K562 (cell line): ENCODE measurements around the gene MCAM. TPM values are rescaled to one million over a fixed set of nuclear protein-coding genes. Genes with fewer than 3 reads are reported as not detected.

Experiments
- ATAC-seq: fragments of 200-7000 bp; cut with Tn5 transposase; 3 replicates; pipeline ENCODE4 v1.9.1; 2020; ENCODE audit warnings: moderate library complexity
- BruUV-seq: library from RNA; stranded (reverse); fragments of 400-500 nt; replicated peaks from 2 replicates; lab custom pipeline; 2021; lab: Mats Ljungman, UMichigan
- CTCF ChIA-PET: fragments of 300-600 bp; formaldehyde crosslinking; extraction: SDS; loops from one replicate; lab custom pipeline; 2021; ENCODE audit warnings: low intra/inter-chr PET ratio; lab: Yijun Ruan, JAX
- POLR2A ChIA-PET: fragments of 300-600, 350-650 bp; sonication (Branson Sonifier 250); formaldehyde crosslinking; extraction: SDS; loops from one replicate; lab custom pipeline; 2021; ENCODE audit warnings: antibody characterized with exemption, inconsistent platforms; lab: Yijun Ruan, JAX
- DNase-seq, 4 experiments: peaks; one replicate each; pipeline versions ENCODE4 v3.0.0 to v3.0.0-alpha.2; 2011 to 2018; ENCODE audit warnings: low spot score in 3 of 4, mixed read lengths in 3 of 4; ENCODE audit errors: extremely low read depth in 1 of 4
- FAIRE-seq: peaks from 2 replicates; lab custom pipeline; 2011; peaks lifted over from hg19 to GRCh38; lab: Jason Lieb, UNC
- H2AFZ ChIP-seq: 2 replicates; pipeline ENCODE4 v1.6.0; 2011; ENCODE audit warnings: low read depth, low read length, control low read depth, inconsistent platforms
- H3K27ac ChIP-seq: fragments of 200-600 bp; 3 replicates; pipeline ENCODE4 v1.8.0; 2011; ENCODE audit warnings: low read depth, mild to moderate bottlenecking, control low read depth, inconsistent platforms, low read length, moderate library complexity, mixed read lengths; ENCODE audit errors: extremely low read depth
- H3K27me3 ChIP-seq, 2 experiments: fragments of 300-600 bp in 1 of 2; 2 replicates in 1 of 2; 3 replicates in 1 of 2; pipeline versions ENCODE4 v1.6.0 to v1.8.0; 2011; ENCODE audit warnings: inconsistent platforms in 2 of 2, low read length in 2 of 2, mild to moderate bottlenecking in 1 of 2, mixed read lengths in 1 of 2, moderate library complexity in 1 of 2; ENCODE audit not compliant: control insufficient read depth in 2 of 2, insufficient read depth in 2 of 2
- H3K36me3 ChIP-seq: fragments of 300-600 bp; 3 replicates; pipeline ENCODE4 v1.8.0; 2011; ENCODE audit warnings: mild to moderate bottlenecking, low read length, inconsistent platforms; ENCODE audit not compliant: control insufficient read depth, insufficient read depth
- H3K4me1 ChIP-seq, 2 experiments: fragments of 200-600 bp in 1 of 2; replicated peaks in 1 of 2; 2 replicates in 1 of 2; 3 replicates in 1 of 2; pipeline versions ENCODE4 v1.5.1 to v1.8.0; 2011; ENCODE audit warnings: inconsistent platforms in 2 of 2, low read length in 2 of 2, mild to moderate bottlenecking in 1 of 2, mixed read lengths in 1 of 2, moderate library complexity in 1 of 2; ENCODE audit not compliant: control insufficient read depth in 2 of 2, insufficient read depth in 2 of 2
- H3K4me2 ChIP-seq: 2 replicates; pipeline ENCODE4 v1.6.1; 2011; ENCODE audit warnings: low read length, control low read depth, inconsistent platforms, mixed read lengths; ENCODE audit not compliant: insufficient read depth
- H3K4me3 ChIP-seq: fragments of 200-600 bp; sonication (generic), shearing (Covaris generic); 2 replicates; pipeline ENCODE4 v1.5.1; 2016; ENCODE audit warnings: control low read depth, inconsistent platforms
- H3K79me2 ChIP-seq: fragments of 200-600 bp; 3 replicates; pipeline ENCODE4 v1.8.0; 2011; ENCODE audit warnings: low read length, inconsistent platforms; ENCODE audit not compliant: control insufficient read depth, insufficient read depth
- H3K9ac ChIP-seq, 2 experiments: 2 replicates each; pipeline versions ENCODE4 v1.6.0 to v1.6.1; 2011; ENCODE audit warnings: low read depth in 2 of 2, low read length in 2 of 2, control low read depth in 1 of 2, inconsistent platforms in 1 of 2, mild to moderate bottlenecking in 1 of 2, mixed read lengths in 1 of 2; ENCODE audit not compliant: insufficient read depth in 1 of 2
- H3K9me1 ChIP-seq: one replicate; pipeline ENCODE4 v1.6.0; 2011; ENCODE audit warnings: inconsistent platforms, mild to moderate bottlenecking, low read length, moderate library complexity; ENCODE audit not compliant: control insufficient read depth, insufficient read depth
- H3K9me3 ChIP-seq: replicated peaks from 2 replicates; pipeline ENCODE4 v1.5.1; 2011; ENCODE audit warnings: low read depth, low read length, inconsistent platforms; ENCODE audit not compliant: control insufficient read depth, insufficient read depth
- H4K20me1 ChIP-seq: replicated peaks from 2 replicates; pipeline ENCODE4 v1.6.1; 2011; ENCODE audit warnings: low read length, inconsistent platforms, mixed read lengths; ENCODE audit not compliant: control insufficient read depth, insufficient read depth
- E2F5 ChIP-seq: sonication (generic); formaldehyde crosslinking; IDR thresholded peaks from 2 replicates; pipeline ENCODE4 v1.8.0; 2022; ENCODE audit warnings: mild to moderate bottlenecking, missing genetic modification reagents
- MTA2 ChIP-seq: fragments of 450-650 bp; IDR thresholded peaks from 2 replicates; pipeline ENCODE4 v1.6.1; 2016; ENCODE audit warnings: low read depth
- NR3C1 ChIP-seq: sonication (generic); formaldehyde crosslinking; IDR thresholded peaks from 2 replicates; pipeline ENCODE4 v1.8.1; 2022; ENCODE audit warnings: missing genetic modification reagents
- POLR2G ChIP-seq: fragments of 200-400 bp; formaldehyde crosslinking; IDR thresholded peaks from 2 replicates; pipeline ENCODE4 v1.6.1; 2017; ENCODE audit warnings: low read depth, mild to moderate bottlenecking, antibody characterized with exemption, low read length, moderate library complexity
- PRPF4 ChIP-seq: fragments of 200-400 bp; formaldehyde crosslinking; IDR thresholded peaks from one replicate; pipeline ENCODE4 v1.6.1; 2017; ENCODE audit warnings: low read length, low read depth, mild to moderate bottlenecking; ENCODE audit not compliant: insufficient read depth, poor library complexity, severe bottlenecking
- SPI1 ChIP-seq: IDR thresholded peaks from 2 replicates; pipeline ENCODE4 v1.6.1; 2011; ENCODE audit warnings: low read depth, low read length, control low read depth, borderline replicate concordance
- XRCC5 ChIP-seq: fragments of 200-400 bp; formaldehyde crosslinking; IDR thresholded peaks from 2 replicates; pipeline ENCODE4 v1.6.1; 2017; ENCODE audit warnings: low read depth, mild to moderate bottlenecking, low read length
- ZBTB5 ChIP-seq: fragments of 450-650 bp; IDR thresholded peaks from 2 replicates; pipeline ENCODE4 v1.6.1; 2017; ENCODE audit warnings: antibody characterized with exemption
- ZC3H11A ChIP-seq: IDR thresholded peaks from 2 replicates; pipeline ENCODE4 v1.6.1; 2012; ENCODE audit warnings: low read depth, low read length, improper control_type of control experiment
- ZNF197 ChIP-seq: fragments of 200-800 bp; sonication (Bioruptor generic); IDR thresholded peaks from 2 replicates; pipeline ENCODE4 v1.6.1; 2016; ENCODE audit warnings: low read depth, missing genetic modification characterization, missing compliant biosample characterization
- WGBS: fragments of 100-300 bp; shearing (Covaris generic); methylation state at CpG from one replicate; pipeline ENCODE4 v1.1.6; 2016; ENCODE audit warnings: low coverage, mixed read lengths; ENCODE audit not compliant: insufficient coverage; ENCODE audit errors: missing lambda C conversion rate; 5-methylcytosine and 5-hydroxymethylcytosine counted together
- in situ Hi-C: fragments of 300-500 bp; cut with MboI; formaldehyde crosslinking; loops from 4 replicates; pipeline ENCODE4 v1.15.0; 2018; ENCODE audit warnings: inconsistent platforms, mixed read lengths
- intact Hi-C: fragments of 100-400 bp; cut with micrococcal nuclease; formaldehyde crosslinking; loops from 2 replicates; pipeline ENCODE4 v1.14.2; 2022
- polyA plus RNA-seq, 8 experiments: library from polyadenylated mRNA; depleted of rRNA in 4 of 8; stranded (reverse) in 5 of 8; unstranded in 3 of 8; fragments of >200 nt; fragmentation: Nextera tagmentation in 2 of 8; fragmentation: Illumina TruSeq in 1 of 8; extraction: Ambion mirVana in 2 of 8; extraction: Trizol in 1 of 8; gene quantifications; 2 replicates each; pipeline versions ENCODE4 v1.2.1 to v1.2.3, GENCODE V29; 2011 to 2014; ENCODE audit warnings: inconsistent platforms in 1 of 8, missing spikeins in 1 of 8
- total RNA-seq, 7 experiments: library from RNA; depleted of rRNA in 6 of 7; stranded (reverse); fragments of >200 nt in 6 of 7; fragmentation: Illumina TruSeq in 2 of 7; extraction: Trizol in 2 of 7; gene quantifications; 2 replicates each; pipeline versions ENCODE4 v1.2.1 to v1.2.3, GENCODE V29; 2011 to 2021; ENCODE audit warnings: low replicate concordance in 1 of 7
- TF ChIP-seq, protein P1 (sequence below): fragments of 450-650 bp; IDR thresholded peaks from 2 replicates; pipeline ENCODE4 v1.6.1; 2016; ENCODE audit warnings: low read depth, mild to moderate bottlenecking, moderate library complexity
- TF ChIP-seq, protein P2 (sequence below), 3 experiments: fragments of 200-800 bp in 1 of 3; sonication (Bioruptor generic) in 1 of 3; sonication (generic) in 1 of 3; formaldehyde crosslinking in 1 of 3; IDR thresholded peaks; 2 replicates each; pipeline versions ENCODE4 v1.6.1 to v1.8.0; 2016 to 2022; ENCODE audit warnings: mild to moderate bottlenecking in 2 of 3, missing compliant biosample characterization in 2 of 3, missing genetic modification characterization in 2 of 3, missing genetic modification reagents in 1 of 3
- TF ChIP-seq, protein P3 (sequence below): fragments of 450-650 bp; conservative IDR thresholded peaks from 2 replicates; pipeline ENCODE4 v1.6.1; 2016; ENCODE audit warnings: missing genetic modification characterization, low read depth, mild to moderate bottlenecking, control low read depth, missing compliant biosample characterization

Gene MCAM
- total and polyA plus RNA-seq, 9 of the 15 experiments (the other 6 are each of a cell fraction or from before 2014, with no cell fraction given) = 14.7 to 118 (median 53.6) TPM

DNA sequence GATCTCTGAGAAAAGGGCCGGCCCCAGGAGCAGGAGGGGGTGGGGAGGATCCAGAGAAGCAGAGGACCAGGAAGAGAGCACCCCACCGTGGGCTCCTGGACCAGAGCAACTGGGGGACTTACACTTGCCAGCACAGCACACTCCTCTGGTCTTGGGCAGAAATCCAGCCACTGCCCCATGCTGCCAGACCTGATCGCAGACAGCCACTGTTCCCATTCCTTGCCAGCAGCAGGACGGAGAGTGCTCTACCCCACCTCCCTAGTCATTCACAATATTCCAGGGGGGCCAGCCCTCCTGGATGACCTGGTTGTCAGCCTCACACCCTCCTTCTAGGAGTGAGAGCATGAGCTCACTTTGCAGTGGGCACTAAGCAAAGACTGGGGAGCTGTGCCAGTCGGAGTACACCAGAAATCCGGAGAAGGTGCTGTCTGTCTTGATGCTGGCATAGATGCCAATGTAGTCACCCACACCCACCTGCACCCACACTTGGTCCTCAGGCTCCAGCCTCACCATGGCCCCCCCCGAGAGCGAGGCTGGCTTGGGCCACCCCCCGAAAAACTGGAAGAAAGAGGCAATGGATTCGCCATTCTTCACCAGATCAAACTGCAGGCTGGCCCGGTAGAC is 22.1 kb upstream of the MCAM start:
- Histone ChIP-seq H3K4me2 (peak overlapping the region; percentile 66), H3K79me2 (peaks cover 30% of the 10 kb centered on the region), H2AFZ (peak overlapping the region; percentile 91), H3K9me3 (no peaks in the 10 kb centered on the region), H3K4me1 (peaks cover 23 to 66% of the 10 kb centered on the region in 2 experiments; a peak in 4 of 5 replicates), H3K27me3 (peaks cover 0 to 14% of the 10 kb centered on the region in 2 experiments; a peak in 3 of 5 replicates), H3K4me3 (no peak overlapping the region), H3K27ac (no peak overlapping the region), H3K36me3 (peaks cover 17% of the 10 kb centered on the region; the same call in 1 of the 3 replicates), H3K9me1 (no peaks in the 10 kb centered on the region), H4K20me1 (no peaks in the 10 kb centered on the region), H3K9ac (peak overlapping the region; percentile 63 to 92; a peak in 2 of 4 replicates)
- POLR2A ChIA-PET = interaction anchor here (0.8 to 2.6 kb wide), 11 partner anchors 9 to 251 kb away, joined by 3 to 22 read pairs (median 5); partner anchors contain the start of genes MCAM and USP2
- FAIRE-seq (no peak), DNase-seq (no peak), ATAC-seq (no peak)
- BruUV-seq = no TSS peak
- in situ Hi-C loops (no loop called here), intact Hi-C loops (loop anchor here (2.0 to 5.0 kb wide), 2 partner anchors 33 to 136 kb away; no protein-coding TSS in a partner anchor)
- CTCF ChIA-PET = interaction anchor here (0.8 to 1.5 kb wide), 4 partner anchors 10 to 433 kb away, joined by 3 to 6 read pairs (median 4); no protein-coding TSS in a partner anchor
- TF ChIP-seq ZC3H11A (no peak), XRCC5 (no peak), MTA2 (no peak), PRPF4 (no peak), NR3C1 (CRISPR knock-in tag) (no peak), POLR2G (no peak), SPI1 (no peak), ZNF197 (CRISPR knock-in tag) (no peak), E2F5 (0 out of 2 replicates have a peak, but pooled peaks have one; percentile 38), ZBTB5 (peak; percentile 61; the same call in 1 of the 2 replicates)
- TF ChIP-seq, protein P1, sequence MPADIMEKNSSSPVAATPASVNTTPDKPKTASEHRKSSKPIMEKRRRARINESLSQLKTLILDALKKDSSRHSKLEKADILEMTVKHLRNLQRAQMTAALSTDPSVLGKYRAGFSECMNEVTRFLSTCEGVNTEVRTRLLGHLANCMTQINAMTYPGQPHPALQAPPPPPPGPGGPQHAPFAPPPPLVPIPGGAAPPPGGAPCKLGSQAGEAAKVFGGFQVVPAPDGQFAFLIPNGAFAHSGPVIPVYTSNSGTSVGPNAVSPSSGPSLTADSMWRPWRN = no peak
- TF ChIP-seq, protein P2, sequence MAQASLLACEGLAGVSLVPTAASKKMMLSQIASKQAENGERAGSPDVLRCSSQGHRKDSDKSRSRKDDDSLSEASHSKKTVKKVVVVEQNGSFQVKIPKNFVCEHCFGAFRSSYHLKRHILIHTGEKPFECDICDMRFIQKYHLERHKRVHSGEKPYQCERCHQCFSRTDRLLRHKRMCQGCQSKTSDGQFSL (CRISPR knock-in tag; IDR thresholded peaks at IDR 0.05) = peak; percentile 16; the same call in 1 of the 2 replicates
- TF ChIP-seq, protein P2 (tag; IDR thresholded peaks at IDR 0.05) = no peak
- TF ChIP-seq, protein P3, sequence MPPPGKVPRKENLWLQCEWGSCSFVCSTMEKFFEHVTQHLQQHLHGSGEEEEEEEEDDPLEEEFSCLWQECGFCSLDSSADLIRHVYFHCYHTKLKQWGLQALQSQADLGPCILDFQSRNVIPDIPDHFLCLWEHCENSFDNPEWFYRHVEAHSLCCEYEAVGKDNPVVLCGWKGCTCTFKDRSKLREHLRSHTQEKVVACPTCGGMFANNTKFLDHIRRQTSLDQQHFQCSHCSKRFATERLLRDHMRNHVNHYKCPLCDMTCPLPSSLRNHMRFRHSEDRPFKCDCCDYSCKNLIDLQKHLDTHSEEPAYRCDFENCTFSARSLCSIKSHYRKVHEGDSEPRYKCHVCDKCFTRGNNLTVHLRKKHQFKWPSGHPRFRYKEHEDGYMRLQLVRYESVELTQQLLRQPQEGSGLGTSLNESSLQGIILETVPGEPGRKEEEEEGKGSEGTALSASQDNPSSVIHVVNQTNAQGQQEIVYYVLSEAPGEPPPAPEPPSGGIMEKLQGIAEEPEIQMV (tag) = peak; percentile 83
- WGBS = 73% methylated on average over 11 of the region's 11 CpGs
